B cell (primary cell): ENCODE data around the gene CDIP1. TPM values are rescaled to one million over a fixed set of nuclear protein-coding genes. Genes with fewer than 3 reads are reported as not detected.

Source experiments
- ATAC-seq: fragments of 200-7000 bp; cut with Tn5 transposase; one replicate; pipeline ENCODE4 v1.10.0; 2021; ENCODE audit warnings: low read depth, mild to moderate bottlenecking, moderate number of reproducible peaks, moderate library complexity
- CTCF ChIA-PET: fragments of 350-600 bp; sonication (Branson Sonifier 250); formaldehyde crosslinking; loops from one replicate; lab custom pipeline; 2021; ENCODE audit warnings: antibody characterized with exemption, inconsistent platforms; lab: Charles Lee
- POLR2A ChIA-PET: fragments of 350-600 bp; sonication (Branson Sonifier 250); formaldehyde crosslinking; loops from one replicate; lab custom pipeline; 2021; ENCODE audit warnings: antibody characterized with exemption; lab: Charles Lee
- DNase-seq: peaks from one replicate; pipeline ENCODE4 v3.0.0; 2013
- H2AFZ ChIP-seq: 2 replicates; pipeline ENCODE4 v1.6.1; 2012; ENCODE audit warnings: mild to moderate bottlenecking, low read depth, low read length; ENCODE audit not compliant: insufficient read depth, poor library complexity, severe bottlenecking
- H3K27ac ChIP-seq, 2 donors: 1 replicate in 1 of 2; 2 replicates in 1 of 2; pipeline ENCODE4 v1.5.1; 2012 to 2013; ENCODE audit warnings: low read length in 2 of 2, mild to moderate bottlenecking in 2 of 2, moderate library complexity in 1 of 2
- H3K27me3 ChIP-seq, 4 experiments: fragments of 200-600 bp in 1 of 4; sonication (generic) in 1 of 4; replicated peaks in 1 of 4; 1 replicate in 2 of 4; 2 replicates in 2 of 4; pipeline versions ENCODE4 v1.6.1 to v1.7.0; 2013 to 2016; ENCODE audit warnings: low read length in 3 of 4, mild to moderate bottlenecking in 2 of 4, mixed read lengths in 1 of 4, moderate library complexity in 1 of 4; ENCODE audit not compliant: insufficient read depth in 4 of 4, control insufficient read depth in 3 of 4; ENCODE audit errors: control extremely low read depth in 1 of 4
- H3K36me3 ChIP-seq, 2 experiments: replicated peaks in 1 of 2; 1 replicate in 1 of 2; 2 replicates in 1 of 2; pipeline versions ENCODE4 v1.6.1 to v1.7.1; 2013; ENCODE audit warnings: low read length in 1 of 2; ENCODE audit not compliant: insufficient read depth in 2 of 2, control insufficient read depth in 1 of 2; ENCODE audit errors: control extremely low read depth in 1 of 2, extremely low read depth in 1 of 2
- H3K4me1 ChIP-seq, 2 donors: fragments of 200-600 bp in 1 of 2; sonication (generic) in 1 of 2; 1 replicate in 1 of 2; 2 replicates in 1 of 2; pipeline versions ENCODE4 v1.5.1 to v1.6.1; 2013 to 2017; ENCODE audit warnings: low read length in 2 of 2; ENCODE audit not compliant: control insufficient read depth in 2 of 2, insufficient read depth in 2 of 2
- H3K4me2 ChIP-seq: replicated peaks from 2 replicates; pipeline ENCODE3; 2012; ENCODE audit warnings: mild to moderate bottlenecking, low read depth, low read length; ENCODE audit not compliant: poor library complexity, severe bottlenecking
- H3K4me3 ChIP-seq, 5 experiments: fragments of 200-600 bp in 1 of 5; sonication (generic) in 1 of 5; 1 replicate in 3 of 5; 2 replicates in 2 of 5; pipeline versions ENCODE4 v1.5.1 to v1.7.0; 2011 to 2016; ENCODE audit warnings: low read length in 4 of 5, mild to moderate bottlenecking in 4 of 5, low read depth in 2 of 5, control low read depth in 1 of 5, moderate library complexity in 1 of 5; ENCODE audit not compliant: insufficient read depth in 1 of 5; ENCODE audit errors: control extremely low read depth in 1 of 5, extremely low read depth in 1 of 5
- H3K79me2 ChIP-seq: fragments of 200-600 bp; sonication (generic); one replicate; pipeline ENCODE4 v1.6.0; 2016; ENCODE audit warnings: low read length; ENCODE audit not compliant: control insufficient read depth, insufficient read depth
- H3K9ac ChIP-seq: fragments of 200-600 bp; sonication (generic); 2 replicates; pipeline ENCODE4 v1.6.1; 2017; ENCODE audit warnings: mild to moderate bottlenecking, low read length, moderate library complexity
- H3K9me3 ChIP-seq, 3 donors: one replicate each; pipeline versions ENCODE4 v1.6.1 to v1.7.1; 2013; ENCODE audit warnings: low read length in 2 of 3; ENCODE audit not compliant: control insufficient read depth in 2 of 3, insufficient read depth in 1 of 3; ENCODE audit errors: control extremely low read depth in 1 of 3
- H4K20me1 ChIP-seq: 2 replicates; pipeline ENCODE4 v1.6.0; 2012; ENCODE audit warnings: mild to moderate bottlenecking, low read length; ENCODE audit not compliant: insufficient read depth, control insufficient read depth, poor library complexity, severe bottlenecking
- H3K27ac Mint-ChIP-seq: one replicate; pipeline ENCODE4 v1.8.0; 2021; ENCODE audit warnings: mixed read lengths
- H3K27me3 Mint-ChIP-seq: one replicate; pipeline ENCODE4 v1.8.0; 2021; ENCODE audit warnings: mixed read lengths
- H3K4me1 Mint-ChIP-seq: one replicate; pipeline ENCODE4 v1.8.0; 2021; ENCODE audit warnings: mixed read lengths
- H3K4me3 Mint-ChIP-seq: one replicate; pipeline ENCODE4 v1.8.0; 2021; ENCODE audit warnings: mixed read lengths
- H3K9me3 Mint-ChIP-seq: one replicate; pipeline ENCODE4 v1.8.0; 2022; ENCODE audit warnings: mixed read lengths; ENCODE audit not compliant: insufficient read depth
- CTCF ChIP-seq: fragments of 200-600 bp; IDR thresholded peaks from one replicate; pipeline ENCODE4 v1.8.0; 2022; ENCODE audit warnings: antibody characterized with exemption, mild to moderate bottlenecking
- EZH2 ChIP-seq: IDR thresholded peaks from 2 replicates; pipeline ENCODE4 v1.6.1; 2012; ENCODE audit warnings: borderline replicate concordance, low read depth, mild to moderate bottlenecking, moderate library complexity, low read length; ENCODE audit not compliant: insufficient read depth, poor library complexity, severe bottlenecking
- WGBS: methylation state at CpG from one replicate; pipeline ENCODE4 v1.1.5; 2013; ENCODE audit warnings: missing lambda C conversion rate; ENCODE audit not compliant: insufficient coverage; 5-methylcytosine and 5-hydroxymethylcytosine counted together
- intact Hi-C: fragments of 100-400 bp; cut with micrococcal nuclease; formaldehyde crosslinking; loops from one replicate; pipeline ENCODE4 v1.10.0; 2022
- polyA plus RNA-seq: library from polyadenylated mRNA; depleted of rRNA; stranded (reverse); fragments of >200 nt; gene quantifications from 2 replicates; pipeline ENCODE4 v1.2.3, GENCODE V29; 2012
- total RNA-seq, 2 donors: library from RNA; stranded (reverse); fragments of 120-200 nt in 1 of 2; gene quantifications; 1 replicate in 1 of 2; 2 replicates in 1 of 2; pipeline versions ENCODE4 v1.2.3 to v1.2.4, GENCODE V29; 2013 to 2022

Gene CDIP1
- total and polyA plus RNA-seq, 2 donors (not counting 1 experiment from before 2014, with no cell fraction given) = 12.8 to 20.3 TPM

- CTCF ChIA-PET = interaction anchor here (1.1 to 1.4 kb wide), 2 partner anchors 19 to 24 kb away, joined by 4 to 5 read pairs; no protein-coding TSS in a partner anchor
- ATAC-seq (no peak), DNase-seq (no peak)
- Histone ChIP-seq H4K20me1 (no peaks in the 10 kb centered on the region), H3K9me3 (peaks cover 0 to 9% (median 0%) of the 10 kb centered on the region in 3 donors), H2AFZ (no peak overlapping the region), H3K4me2 (no peak overlapping the region), H3K4me3 (no peak overlapping the region), H3K27me3 (no peaks in the 10 kb centered on the region), H3K9ac (no peak overlapping the region), H3K27ac (no peak overlapping the region), H3K79me2 (peaks cover 57% of the 10 kb centered on the region), H3K36me3 (no peaks in the 10 kb centered on the region), H3K4me1 (peaks cover 8 to 23% of the 10 kb centered on the region in 2 donors)
- H3K4me1 Mint-ChIP-seq = peaks cover 19% of the 10 kb centered on the region
- POLR2A ChIA-PET = no interaction called here
- H3K27me3 Mint-ChIP-seq = no peaks in the 10 kb centered on the region
- H3K4me3 Mint-ChIP-seq = no peak overlapping the region
- H3K27ac Mint-ChIP-seq = no peak overlapping the region
- no peaks in the 10 kb centered on the region for H3K9me3 Mint-ChIP-seq
- TF ChIP-seq CTCF (no peak), EZH2 (no peak)
- intact Hi-C loops = no loop called here
These were observed 14.0 kb downstream of the CDIP1 start for GRCh38 chr16:4524571-4524970.

GRCh38 chr16:4523686-4524085 is 14.9 kb downstream of the CDIP1 start:
- H3K4me1 Mint-ChIP-seq = peaks cover 12% of the 10 kb centered on the region
- intact Hi-C loops = no loop called here
- Histone ChIP-seq H3K79me2 (peaks cover 64% of the 10 kb centered on the region), H3K27me3 (no peaks in the 10 kb centered on the region), H3K4me3 (no peak overlapping the region), H3K36me3 (no peaks in the 10 kb centered on the region), H2AFZ (no peak overlapping the region), H4K20me1 (no peaks in the 10 kb centered on the region), H3K9me3 (peaks cover 0 to 9% (median 0%) of the 10 kb centered on the region in 3 donors), H3K9ac (no peak overlapping the region), H3K4me1 (peaks cover 0 to 14% of the 10 kb centered on the region in 2 donors), H3K4me2 (no peak overlapping the region), H3K27ac (no peak overlapping the region)
- no peak for DNase-seq
- H3K27me3 Mint-ChIP-seq = no peaks in the 10 kb centered on the region
- POLR2A ChIA-PET = no interaction called here
- CTCF ChIA-PET = interaction anchor here (0.7 to 1.4 kb wide), 2 partner anchors 18 to 25 kb away, joined by 3 to 5 read pairs; no protein-coding TSS in a partner anchor
- no peak overlapping the region for H3K27ac Mint-ChIP-seq
- 86% methylated on average over 2 of the region's 4 CpGs for WGBS
- no peaks in the 10 kb centered on the region for H3K9me3 Mint-ChIP-seq
- H3K4me3 Mint-ChIP-seq = no peak overlapping the region
- TF ChIP-seq EZH2 (no peak), CTCF (no peak)
- no peak for ATAC-seq
